ENCODE results near the gene FLNB. TPM values are rescaled to one million over a fixed set of nuclear protein-coding genes. Genes with fewer than 3 reads are reported as not detected.

The FLNB gene
- total and polyA plus RNA-seq, 2 of the 8 experiments (the other 6 are each of a cell fraction or from before 2014, with no cell fraction given), result 72.3 to 118 TPM

- TF ChIP-seq CHD7 (IDR thresholded peaks at IDR 0.05; ENCODE audit: insufficient replicate concordance, low read length) (no peak), CHD2 (IDR thresholded peaks at IDR 0.05; ENCODE audit: low read length) (no peak), CTBP2 (IDR thresholded peaks at IDR 0.05; ENCODE audit: borderline replicate concordance, insufficient read depth, insufficient read length, low read length) (no peak), EZH2 (IDR thresholded peaks at IDR 0.05; ENCODE audit: low read depth, low read length, severe bottlenecking) (no peak)
- TF ChIP-seq, protein P1, sequence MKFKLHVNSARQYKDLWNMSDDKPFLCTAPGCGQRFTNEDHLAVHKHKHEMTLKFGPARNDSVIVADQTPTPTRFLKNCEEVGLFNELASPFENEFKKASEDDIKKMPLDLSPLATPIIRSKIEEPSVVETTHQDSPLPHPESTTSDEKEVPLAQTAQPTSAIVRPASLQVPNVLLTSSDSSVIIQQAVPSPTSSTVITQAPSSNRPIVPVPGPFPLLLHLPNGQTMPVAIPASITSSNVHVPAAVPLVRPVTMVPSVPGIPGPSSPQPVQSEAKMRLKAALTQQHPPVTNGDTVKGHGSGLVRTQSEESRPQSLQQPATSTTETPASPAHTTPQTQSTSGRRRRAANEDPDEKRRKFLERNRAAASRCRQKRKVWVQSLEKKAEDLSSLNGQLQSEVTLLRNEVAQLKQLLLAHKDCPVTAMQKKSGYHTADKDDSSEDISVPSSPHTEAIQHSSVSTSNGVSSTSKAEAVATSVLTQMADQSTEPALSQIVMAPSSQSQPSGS (IDR thresholded peaks at IDR 0.05; ENCODE audit: low read length), result no peak
These were observed 3.2 kb upstream of the FLNB start (continued) for GRCh38 chr3:58004973-58005372.
